GM23338 (cell line): Measurements from ENCODE around the gene SHISA3.

ENCODE experiments used
- CREB1 ChIP-seq: fragments of 250-450 bp; sonication (Bioruptor Pico); IDR thresholded peaks from 2 replicates; pipeline ENCODE4 v1.5.0; 2020; ENCODE audit warnings: low read depth, mild to moderate bottlenecking, moderate library complexity
- CTCF ChIP-seq, 2 experiments: fragments of 200-600 bp in 1 of 2; sonication (generic) in 1 of 2; conservative IDR thresholded peaks; 2 replicates each; pipeline versions ENCODE4 v1.5.1 to v1.6.1; 2016 to 2017; ENCODE audit warnings: antibody characterized with exemption in 2 of 2, low read depth in 2 of 2, mild to moderate bottlenecking in 2 of 2, moderate library complexity in 1 of 2
- ETS1 ChIP-seq: IDR thresholded peaks from 2 replicates; pipeline ENCODE4 v1.6.1; 2016; ENCODE audit warnings: antibody characterized with exemption
- EZH2 ChIP-seq: fragments of 200-600 bp; sonication (generic); IDR thresholded peaks from one replicate; pipeline ENCODE4 v1.8.0; 2017; ENCODE audit warnings: antibody characterized with exemption, mild to moderate bottlenecking, low read depth; ENCODE audit not compliant: unreplicated experiment
- EZH2phosphoT487 ChIP-seq: fragments of 200-600 bp; sonication (generic); IDR thresholded peaks from one replicate; pipeline ENCODE4 v1.8.1; 2018; ENCODE audit warnings: antibody characterized with exemption; ENCODE audit not compliant: unreplicated experiment
- JUNB ChIP-seq: IDR thresholded peaks from one replicate; pipeline ENCODE4 v1.6.1; 2016; ENCODE audit warnings: antibody characterized with exemption; ENCODE audit not compliant: unreplicated experiment
- POLR2AphosphoS5 ChIP-seq: IDR thresholded peaks from 2 replicates; pipeline ENCODE4 v1.6.1; 2016; ENCODE audit warnings: antibody characterized with exemption, low read depth
- REST ChIP-seq: IDR thresholded peaks from one replicate; pipeline ENCODE4 v1.6.1; 2018; ENCODE audit warnings: antibody characterized with exemption; ENCODE audit not compliant: unreplicated experiment
- ZNF114 ChIP-seq: fragments of 250-450 bp; sonication (Bioruptor Pico); IDR thresholded peaks from 2 replicates; pipeline ENCODE4 v1.5.0; 2020; ENCODE audit warnings: mild to moderate bottlenecking, moderate library complexity

GRCh38 chr4:42398171-42398870, 1.0 kb downstream of the SHISA3 start:
- TF ChIP-seq CTCF (conservative IDR thresholded peaks at IDR 0.05; ENCODE audit: low read depth in 2 of 2), result no peak; a peak in 1 of 4 replicates
- no peak for TF ChIP-seq EZH2phosphoT487
- no peak for TF ChIP-seq EZH2
- TF ChIP-seq JUNB, result no peak
- no peak for TF ChIP-seq CREB1 (CRISPR knock-in tag)
- no peak for TF ChIP-seq REST
- TF ChIP-seq POLR2AphosphoS5, result no peak
- no peak for TF ChIP-seq ETS1
- no peak for TF ChIP-seq ZNF114 (CRISPR knock-in tag)
